B cell (primary cell): ENCODE results near the gene DEFB124.

Source experiments
- CTCF ChIP-seq: fragments of 200-600 bp; IDR thresholded peaks from one replicate; pipeline ENCODE4 v1.8.0; 2022; ENCODE audit warnings: antibody characterized with exemption, mild to moderate bottlenecking
- EZH2 ChIP-seq: IDR thresholded peaks from 2 replicates; pipeline ENCODE4 v1.6.1; 2012; ENCODE audit warnings: borderline replicate concordance, low read depth, mild to moderate bottlenecking, moderate library complexity, low read length; ENCODE audit not compliant: insufficient read depth, poor library complexity, severe bottlenecking

- no peak for TF ChIP-seq CTCF
- TF ChIP-seq EZH2: no peak
Observed at GRCh38 chr20:31515775-31516107, 40.8 kb upstream of the DEFB124 start.
